ENCODE data around the gene LNX1.
A peak's percentile ranks its signal among the peaks of the same experiment; 100 is the strongest.
"Not testable (repeated sequence)": the region's sequence is repeated elsewhere in the genome, so short reads cannot be mapped to it uniquely, and the experiment has no call there.

Gene LNX1

GRCh38 chr4:53459548-53459947 lies 131.7 kb downstream of the LNX1 start:
- DNase-seq (ENCODE audit: low spot score), result no peak

DNA sequence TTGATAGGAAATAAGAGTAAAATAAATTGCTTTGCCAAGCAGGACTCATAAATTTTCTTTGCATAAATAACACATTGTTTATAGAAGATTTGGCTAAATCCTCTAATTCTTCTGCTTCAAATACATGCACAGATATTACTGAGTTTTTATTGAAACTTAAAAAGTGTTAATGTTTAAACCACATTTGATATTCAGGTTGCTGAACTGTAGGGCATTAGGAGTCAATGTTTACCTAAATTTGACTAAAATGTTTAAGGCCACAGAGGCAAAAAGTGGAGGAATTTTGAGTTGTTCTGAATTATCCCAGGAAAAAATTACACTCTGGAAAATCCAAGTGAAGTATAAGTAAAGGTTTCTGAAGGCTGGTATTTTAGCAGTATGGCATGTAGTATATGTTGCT lies 135.1 kb downstream of the LNX1 start:
- DNase-seq (ENCODE audit: low spot score), result no peak

DNA sequence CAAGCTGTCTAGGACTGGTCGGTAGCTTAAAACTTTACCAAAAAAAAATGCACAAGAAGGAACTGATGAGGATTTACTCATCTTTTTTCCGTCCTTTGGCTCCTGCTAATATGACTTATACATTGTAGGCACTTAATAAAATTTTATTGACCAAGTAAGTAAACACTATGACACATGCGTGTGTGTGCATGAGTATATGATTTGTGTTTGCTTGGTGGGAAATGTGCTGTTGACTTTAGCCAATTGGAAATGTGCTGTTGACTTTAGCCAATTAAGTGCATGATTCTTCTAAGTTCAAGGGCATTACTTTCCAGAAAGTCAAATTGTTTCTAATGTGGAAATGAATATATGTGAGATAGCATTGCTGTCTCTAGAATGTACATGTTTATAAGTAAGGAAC lies 135.5 kb downstream of the LNX1 start:
- no peak for DNase-seq (ENCODE audit: low spot score)

- no peak for DNase-seq (ENCODE audit: low spot score)
Measured at GRCh38 chr4:53453385-53453784, 137.9 kb downstream of the LNX1 start.

GRCh38 chr4:53450773-53451172 lies 140.5 kb downstream of the LNX1 start:
- no peak for DNase-seq (ENCODE audit: low spot score)

GRCh38 chr4:53444954-53445353 lies 146.3 kb downstream of the LNX1 start:
- no peak for DNase-seq (ENCODE audit: low spot score)

DNA sequence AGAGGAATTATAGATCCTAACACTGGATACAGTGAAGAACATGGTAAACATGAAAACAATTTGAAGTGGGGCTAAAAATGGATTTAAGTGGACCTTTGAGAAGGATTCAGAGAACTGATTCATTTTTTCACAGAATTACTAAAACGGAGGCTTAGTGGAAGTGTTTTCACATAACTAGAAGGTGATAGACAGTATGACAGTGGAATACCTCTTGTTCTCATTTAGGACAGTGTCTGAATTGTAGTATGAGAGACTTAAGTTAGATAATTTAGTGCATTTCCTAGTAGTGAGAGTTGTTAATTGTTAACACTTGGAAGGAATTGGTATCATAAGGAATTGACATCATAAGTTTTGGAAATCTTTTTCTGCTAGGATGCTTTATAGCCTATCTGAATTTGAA lies 149.7 kb downstream of the LNX1 start:
- no peak for DNase-seq (ENCODE audit: low spot score)

DNA sequence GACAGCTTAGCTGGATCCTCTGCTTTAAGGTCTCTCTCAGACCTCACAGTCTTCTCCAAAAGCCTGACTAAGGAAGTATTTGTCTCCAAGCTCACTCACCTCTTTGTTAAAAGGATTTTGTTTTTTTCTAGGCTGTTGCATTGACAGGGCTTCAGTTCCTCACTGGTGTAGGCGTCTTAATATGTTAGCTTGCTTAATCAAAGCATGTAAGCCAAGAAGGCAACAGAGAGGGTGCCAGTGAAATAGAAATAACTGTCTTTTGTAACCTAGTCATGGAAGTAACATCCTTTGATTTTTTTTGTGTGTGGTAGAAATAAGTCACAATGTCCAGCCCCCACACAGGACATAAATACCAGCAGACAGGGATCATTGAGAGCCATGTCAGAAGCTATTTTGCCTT lies 155.0 kb downstream of the LNX1 start:
- peak; percentile 27 for DNase-seq (ENCODE audit: low spot score)

GRCh38 chr4:53432528-53433424 lies 158.5 kb downstream of the LNX1 start:
- DNase-seq (ENCODE audit: low spot score), result no peak

- DNase-seq (ENCODE audit: low spot score), result no peak
Measured at GRCh38 chr4:53431052-53431451, 160.2 kb downstream of the LNX1 start.

- DNase-seq (ENCODE audit: low spot score), result no peak
Measured at GRCh38 chr4:53427366-53427765, 163.9 kb downstream of the LNX1 start.

DNA sequence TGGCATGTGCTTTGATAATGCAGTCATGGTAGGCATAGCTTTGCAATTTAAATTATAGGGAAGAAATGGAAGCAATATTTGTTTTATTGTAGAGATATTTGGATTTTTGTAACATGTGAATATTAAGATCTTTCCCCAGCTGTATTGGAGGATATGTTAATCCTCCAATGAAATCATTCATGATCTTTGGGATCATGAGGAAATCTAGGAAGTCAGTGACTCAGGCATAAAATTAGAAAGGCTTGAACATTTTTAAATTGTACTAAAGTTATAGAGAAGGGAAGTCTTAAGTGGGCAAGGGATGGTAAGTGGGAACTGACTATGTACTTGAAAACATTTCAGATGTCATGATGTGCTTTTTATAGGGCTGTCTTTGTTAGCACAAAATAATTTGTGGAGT lies 167.0 kb downstream of the LNX1 start:
- no peak for DNase-seq (ENCODE audit: low spot score)

DNA sequence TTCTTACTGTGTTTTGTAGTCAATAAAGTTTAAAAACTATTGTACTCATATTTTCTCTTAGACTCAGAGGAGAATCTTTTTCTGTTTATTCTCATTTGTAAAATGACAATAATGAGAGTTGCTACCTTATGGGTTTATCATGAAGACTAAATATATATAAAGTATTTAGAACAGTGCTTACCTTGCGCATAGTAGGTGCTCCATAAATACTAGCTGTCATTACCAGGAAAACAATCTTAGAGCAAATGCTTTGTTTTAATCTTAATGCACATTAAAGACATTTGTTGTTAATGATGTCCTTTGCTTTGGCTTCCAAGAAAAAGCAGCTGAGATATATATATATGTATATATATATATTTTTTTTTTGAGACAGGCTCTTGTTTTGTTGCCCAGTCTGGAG lies 168.9 kb downstream of the LNX1 start:
- DNase-seq (ENCODE audit: low spot score), result no peak

GRCh38 chr4:53421791-53422190 lies 169.5 kb downstream of the LNX1 start:
- DNase-seq (ENCODE audit: low spot score), result no peak

DNA sequence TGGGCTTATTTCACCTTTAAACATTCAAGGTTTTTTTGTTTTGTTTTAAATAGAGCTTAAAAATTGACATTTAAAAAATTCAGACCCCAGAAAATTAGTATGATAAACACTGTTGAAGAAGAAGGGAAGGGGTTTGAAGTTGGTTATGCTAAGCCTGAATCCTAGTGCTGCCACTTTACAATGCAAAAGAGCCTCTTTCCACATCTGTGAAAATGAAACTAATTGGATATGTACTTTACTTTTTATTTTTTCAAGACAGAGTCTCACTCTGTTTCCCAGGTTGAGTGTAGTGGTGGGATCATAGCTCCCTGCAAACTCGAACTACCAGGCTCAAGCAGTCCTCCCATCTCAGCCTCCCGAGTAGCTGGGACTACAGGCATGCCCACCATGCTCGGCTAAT lies 172.1 kb downstream of the LNX1 start:
- no peak for DNase-seq (ENCODE audit: low spot score)

GRCh38 chr4:53409479-53409878 lies 181.8 kb downstream of the LNX1 start:
- not testable (repeated sequence) for DNase-seq (ENCODE audit: low spot score)

Data from Ammon's horn (tissue), 1 donor.